VCaP (cell line): ENCODE data around the gene TBC1D2.
A peak's percentile ranks its signal among the peaks of the same experiment; 100 is the strongest.

Experiments used
- H3K27ac ChIP-seq: fragments of 450-650 bp; 2 replicates; pipeline ENCODE4 v1.5.1; 2017
- TF ChIP-seq, protein P1 (sequence below): fragments of 450-650 bp; conservative IDR thresholded peaks from 2 replicates; pipeline ENCODE4 v1.5.1; 2017; ENCODE audit warnings: mild to moderate bottlenecking, moderate library complexity

Gene TBC1D2, protein sequence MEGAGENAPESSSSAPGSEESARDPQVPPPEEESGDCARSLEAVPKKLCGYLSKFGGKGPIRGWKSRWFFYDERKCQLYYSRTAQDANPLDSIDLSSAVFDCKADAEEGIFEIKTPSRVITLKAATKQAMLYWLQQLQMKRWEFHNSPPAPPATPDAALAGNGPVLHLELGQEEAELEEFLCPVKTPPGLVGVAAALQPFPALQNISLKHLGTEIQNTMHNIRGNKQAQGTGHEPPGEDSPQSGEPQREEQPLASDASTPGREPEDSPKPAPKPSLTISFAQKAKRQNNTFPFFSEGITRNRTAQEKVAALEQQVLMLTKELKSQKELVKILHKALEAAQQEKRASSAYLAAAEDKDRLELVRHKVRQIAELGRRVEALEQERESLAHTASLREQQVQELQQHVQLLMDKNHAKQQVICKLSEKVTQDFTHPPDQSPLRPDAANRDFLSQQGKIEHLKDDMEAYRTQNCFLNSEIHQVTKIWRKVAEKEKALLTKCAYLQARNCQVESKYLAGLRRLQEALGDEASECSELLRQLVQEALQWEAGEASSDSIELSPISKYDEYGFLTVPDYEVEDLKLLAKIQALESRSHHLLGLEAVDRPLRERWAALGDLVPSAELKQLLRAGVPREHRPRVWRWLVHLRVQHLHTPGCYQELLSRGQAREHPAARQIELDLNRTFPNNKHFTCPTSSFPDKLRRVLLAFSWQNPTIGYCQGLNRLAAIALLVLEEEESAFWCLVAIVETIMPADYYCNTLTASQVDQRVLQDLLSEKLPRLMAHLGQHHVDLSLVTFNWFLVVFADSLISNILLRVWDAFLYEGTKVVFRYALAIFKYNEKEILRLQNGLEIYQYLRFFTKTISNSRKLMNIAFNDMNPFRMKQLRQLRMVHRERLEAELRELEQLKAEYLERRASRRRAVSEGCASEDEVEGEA

DNA sequence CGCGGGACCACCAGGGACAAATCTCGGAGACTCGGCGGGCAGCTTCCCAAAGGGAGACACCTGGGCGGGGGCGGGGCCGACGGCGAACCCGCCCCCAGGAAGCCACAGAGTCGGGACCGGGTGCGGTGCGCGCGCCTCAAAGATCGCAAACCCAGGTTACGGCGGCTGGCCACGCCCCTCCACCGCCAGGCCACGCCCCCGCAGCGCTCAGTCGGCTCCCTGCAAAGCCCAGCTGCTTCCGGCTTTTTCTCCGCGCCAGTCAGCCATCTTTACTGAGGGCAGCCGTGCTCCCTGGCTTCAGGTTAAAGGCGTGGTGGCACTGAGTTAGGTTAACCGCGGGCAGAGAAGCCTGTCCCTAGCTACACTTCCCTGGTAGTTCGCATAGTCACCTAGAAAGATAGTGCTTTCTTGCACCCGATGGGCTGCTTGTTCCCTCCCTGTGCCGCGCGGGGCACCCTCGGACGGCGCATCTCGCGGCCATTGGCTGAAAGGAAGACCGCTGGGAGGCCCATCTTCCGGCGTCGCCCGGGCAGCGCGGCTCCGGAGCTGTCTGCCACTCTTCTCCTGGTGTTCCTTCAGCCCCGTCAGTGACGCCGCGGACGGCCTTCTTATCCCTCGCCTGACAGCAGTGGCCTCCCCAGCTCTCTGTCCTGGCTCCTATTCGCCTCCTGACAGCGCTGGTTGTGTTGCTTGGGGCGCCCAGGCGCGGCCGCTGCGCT is at the start of gene TBC1D2:
Gene TBC1D2 (minus strand): TSS at position 72 of the 719 bp plus-strand sequence. CDS start 108 bp downstream, outside the sequence.
- TF ChIP-seq, protein P1, sequence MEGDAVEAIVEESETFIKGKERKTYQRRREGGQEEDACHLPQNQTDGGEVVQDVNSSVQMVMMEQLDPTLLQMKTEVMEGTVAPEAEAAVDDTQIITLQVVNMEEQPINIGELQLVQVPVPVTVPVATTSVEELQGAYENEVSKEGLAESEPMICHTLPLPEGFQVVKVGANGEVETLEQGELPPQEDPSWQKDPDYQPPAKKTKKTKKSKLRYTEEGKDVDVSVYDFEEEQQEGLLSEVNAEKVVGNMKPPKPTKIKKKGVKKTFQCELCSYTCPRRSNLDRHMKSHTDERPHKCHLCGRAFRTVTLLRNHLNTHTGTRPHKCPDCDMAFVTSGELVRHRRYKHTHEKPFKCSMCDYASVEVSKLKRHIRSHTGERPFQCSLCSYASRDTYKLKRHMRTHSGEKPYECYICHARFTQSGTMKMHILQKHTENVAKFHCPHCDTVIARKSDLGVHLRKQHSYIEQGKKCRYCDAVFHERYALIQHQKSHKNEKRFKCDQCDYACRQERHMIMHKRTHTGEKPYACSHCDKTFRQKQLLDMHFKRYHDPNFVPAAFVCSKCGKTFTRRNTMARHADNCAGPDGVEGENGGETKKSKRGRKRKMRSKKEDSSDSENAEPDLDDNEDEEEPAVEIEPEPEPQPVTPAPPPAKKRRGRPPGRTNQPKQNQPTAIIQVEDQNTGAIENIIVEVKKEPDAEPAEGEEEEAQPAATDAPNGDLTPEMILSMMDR, result 0 out of 2 replicates have a peak, but pooled peaks have one; percentile 19
- H3K27ac ChIP-seq, result peak within 1 kb of the TSS; percentile 91

DNA sequence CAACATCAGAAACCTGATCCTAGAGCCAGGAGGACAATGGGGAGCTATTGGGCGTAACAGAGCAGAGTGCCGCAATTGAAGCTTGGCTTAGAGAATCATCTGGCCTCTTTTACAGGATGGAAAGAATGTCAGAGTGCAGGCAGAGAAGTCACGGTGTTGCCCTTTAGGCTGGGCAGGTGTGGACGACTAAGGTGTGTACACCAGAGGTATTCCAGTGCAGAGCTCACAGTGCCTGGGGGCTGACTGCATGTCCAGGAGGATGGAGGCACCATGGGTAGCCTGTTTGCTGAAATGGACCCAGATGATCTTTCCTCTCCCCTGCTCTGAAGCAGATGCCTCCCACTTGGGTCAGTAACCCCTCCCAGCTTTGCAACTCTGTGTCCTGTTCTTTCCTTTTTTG is 48.9 kb upstream of the TBC1D2 start:
- TF ChIP-seq, protein P1, result no peak
- no peak overlapping the region for H3K27ac ChIP-seq

DNA sequence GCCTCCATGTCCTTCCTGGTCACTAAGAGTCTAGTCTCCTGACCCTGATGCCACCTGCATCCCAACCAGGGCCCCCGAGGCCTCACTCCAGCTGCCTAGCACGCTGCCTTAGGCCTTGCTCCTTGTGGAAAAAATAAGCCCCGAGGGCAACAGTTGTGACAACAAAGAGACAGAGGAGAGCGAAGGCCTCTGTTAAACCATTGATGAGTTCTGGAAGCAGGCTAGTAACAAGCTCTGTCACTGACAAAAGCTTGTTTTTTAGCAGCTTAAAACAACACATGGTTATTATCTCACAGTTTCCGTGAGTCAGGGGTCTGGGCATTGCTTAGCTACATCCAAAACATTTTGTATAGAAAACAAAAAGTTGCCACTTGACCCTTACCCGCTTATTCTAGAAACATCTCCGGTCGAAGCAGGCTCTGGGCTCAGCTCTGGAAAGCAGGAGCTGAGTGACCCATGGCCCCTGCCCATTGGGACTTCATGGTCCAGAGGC is 48.2 kb upstream of the TBC1D2 start:
- no peak overlapping the region for H3K27ac ChIP-seq
- TF ChIP-seq, protein P1, result no peak

DNA sequence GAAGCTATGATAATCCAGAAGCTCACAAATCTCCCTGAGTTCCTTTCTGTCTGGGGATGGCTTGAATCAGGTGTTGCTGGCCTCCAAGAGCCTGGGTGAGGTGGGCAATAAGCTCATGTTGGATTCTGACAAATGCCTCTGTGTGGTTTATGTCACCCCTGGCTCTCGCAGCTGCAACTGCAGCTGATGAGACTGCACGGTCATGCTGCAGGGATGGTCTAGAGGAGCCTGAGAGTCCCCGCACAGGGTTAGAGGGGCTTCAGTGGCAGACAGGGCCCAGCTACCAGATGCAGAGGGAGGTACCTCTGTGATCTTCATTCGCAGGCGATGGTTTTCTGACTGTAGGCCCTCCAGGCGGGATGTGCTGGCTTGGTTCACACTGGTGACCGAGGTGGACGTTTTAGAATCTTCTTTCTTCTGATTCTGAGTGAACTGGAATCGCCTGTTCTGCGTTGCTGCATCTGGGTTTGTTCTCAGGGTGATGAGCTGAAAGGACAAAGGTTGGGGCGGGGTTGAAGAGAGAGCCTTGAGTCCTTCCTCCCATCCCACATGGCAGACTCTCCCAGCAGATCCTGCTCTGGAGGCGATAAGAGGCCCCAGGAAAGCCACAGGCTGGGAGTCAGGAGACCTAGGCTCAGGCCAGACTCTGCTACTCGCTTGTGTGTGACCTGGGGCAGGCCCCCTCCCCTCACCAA is 47.6 kb upstream of the TBC1D2 start:
- TF ChIP-seq, protein P1, result no peak
- H3K27ac ChIP-seq, result no peak overlapping the region

DNA sequence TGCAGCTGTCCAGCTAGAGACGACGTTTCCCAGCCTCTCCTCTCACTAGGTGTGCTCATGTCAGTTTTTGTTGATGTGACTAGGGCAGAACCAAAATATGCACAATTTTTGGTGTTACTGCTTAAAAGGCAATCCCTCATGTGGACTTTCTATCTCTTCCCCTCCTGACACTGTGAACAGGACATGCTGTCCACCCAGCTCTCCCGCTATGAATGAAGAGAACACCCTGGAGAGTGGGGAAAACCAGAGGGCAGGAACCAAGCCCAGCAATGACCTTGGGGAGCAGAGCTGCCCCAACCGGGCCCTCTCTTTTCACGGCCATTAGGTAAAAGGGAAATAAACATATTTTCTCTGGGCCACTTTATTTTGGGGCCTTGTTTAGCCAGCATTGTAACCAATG is 46.7 kb upstream of the TBC1D2 start:
- no peak overlapping the region for H3K27ac ChIP-seq
- TF ChIP-seq, protein P1, result no peak

DNA sequence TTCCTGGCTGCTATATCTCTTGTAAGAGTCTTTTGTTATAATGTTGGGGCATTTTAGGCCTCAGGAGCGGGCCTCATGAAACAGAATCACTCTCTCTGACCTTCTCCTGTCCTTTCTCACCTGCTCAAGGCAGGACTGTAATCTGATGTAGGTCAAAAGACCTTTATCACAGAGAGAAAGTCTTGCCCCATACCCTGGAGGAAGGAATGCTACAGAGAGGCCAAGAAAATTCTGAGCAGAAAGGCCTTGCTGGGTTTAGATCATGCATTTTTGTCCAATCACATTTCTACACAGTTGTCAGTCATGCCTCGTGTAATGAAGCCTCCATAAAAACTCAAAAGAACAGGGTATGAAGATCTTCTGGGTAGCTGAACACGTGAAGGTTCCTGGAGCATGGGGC is 45.2 kb upstream of the TBC1D2 start:
- no peak overlapping the region for H3K27ac ChIP-seq
- TF ChIP-seq, protein P1, result no peak
